ENCODE data around the gene CHDH.

CHDH gene

DNA sequence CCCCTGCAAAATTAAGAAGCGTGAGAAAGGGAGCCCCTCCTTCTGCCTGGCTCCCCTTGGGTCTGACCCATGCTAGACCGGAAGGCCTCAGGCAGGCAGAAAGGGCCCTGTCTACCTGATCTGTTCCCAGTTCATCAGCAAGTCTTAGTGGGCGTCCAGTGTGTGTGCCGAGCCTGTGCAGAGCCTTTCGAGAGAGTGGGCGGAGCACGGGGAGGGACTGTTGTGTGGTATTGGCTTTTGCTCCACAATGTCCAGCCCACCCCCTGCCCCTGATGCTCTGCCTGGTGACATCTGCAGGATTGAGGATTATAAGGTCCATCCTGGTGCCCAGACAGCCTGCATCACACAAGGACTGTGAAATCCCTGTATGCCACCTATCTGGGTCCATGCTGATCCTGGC is 82.9 kb downstream of the CHDH start:
- no peaks in the 10 kb centered on the region for H3K9me3 ChIP-seq
- no peaks in the 10 kb centered on the region for H3K36me3 ChIP-seq
- no peak overlapping the region for H3K27ac ChIP-seq
- no peak overlapping the region for H3K4me3 ChIP-seq (ENCODE audit: low read depth in 1 of 2, low read length in 1 of 2)
- TF ChIP-seq CTCF (IDR thresholded peaks at IDR 0.05) = no peak
- peaks cover 21% of the 10 kb centered on the region for H3K27me3 ChIP-seq
- no peaks in the 10 kb centered on the region for H3K4me1 ChIP-seq (ENCODE audit: control insufficient read depth in 1 of 2, insufficient read depth in 1 of 2, low read depth in 1 of 2, low read length in 1 of 2)

Measured in neutrophil (primary cell).